ENCODE data around the gene STK10. TPM values are rescaled to one million over a fixed set of nuclear protein-coding genes. Genes with fewer than 3 reads are reported as not detected.

The STK10 gene
- total RNA-seq, 1 donor from 2014 or later = 60.2 TPM

- Mint-ChIP-seq H3K27ac (ENCODE audit: unreplicated experiment) (peak overlapping the region; percentile 94), H3K27me3 (ENCODE audit: low read depth, unreplicated experiment) (no peaks in the 10 kb centered on the region), H3K4me1 (ENCODE audit: low read depth, unreplicated experiment) (peaks cover 18% of the 10 kb centered on the region), H3K9me3 (ENCODE audit: unreplicated experiment) (no peaks in the 10 kb centered on the region), H3K4me3 (ENCODE audit: unreplicated experiment) (peak overlapping the region; percentile 99), H3K36me3 (ENCODE audit: low read depth, unreplicated experiment) (peaks cover 12% of the 10 kb centered on the region)
- Histone ChIP-seq H3K4me1 (ENCODE audit: insufficient read depth, low read length) (peaks cover 16% of the 10 kb centered on the region), H3K27ac (ENCODE audit: low read depth, low read length) (peak overlapping the region; percentile 64), H2AFZ (ENCODE audit: low read depth, low read length) (peak overlapping the region; percentile 80), H4K20me1 (ENCODE audit: insufficient read depth, low read length) (peaks cover 42% of the 10 kb centered on the region), H3K27me3 (ENCODE audit: insufficient read depth, low read length) (no peaks in the 10 kb centered on the region), H3K79me2 (ENCODE audit: insufficient read depth, low read length) (peaks cover 49% of the 10 kb centered on the region), H3K9ac (ENCODE audit: low read length) (peak overlapping the region; percentile 89), H3K9me3 (ENCODE audit: insufficient read depth, low read depth, low read length) (no peaks in the 10 kb centered on the region), H3K4me3 (ENCODE audit: insufficient read depth, low read depth, low read length) (peak overlapping the region; percentile 88), H3K36me3 (ENCODE audit: insufficient read depth, low read length) (no peaks in the 10 kb centered on the region), H3K4me2 (ENCODE audit: low read length) (peak overlapping the region; percentile 96)
- peak; percentile 69 for DNase-seq (ENCODE audit: low read depth)
- no peak for TF ChIP-seq EZH2 (IDR thresholded peaks at IDR 0.05; ENCODE audit: insufficient read depth, low read length)
- no peak for FAIRE-seq
Measured at GRCh38 chr5:172187118-172188032, 649 bp downstream of the STK10 start.

- H3K36me3 Mint-ChIP-seq (ENCODE audit: low read depth, unreplicated experiment) = peaks cover 12% of the 10 kb centered on the region
- Histone ChIP-seq H3K79me2 (ENCODE audit: insufficient read depth, low read length) (peaks cover 59% of the 10 kb centered on the region), H3K9ac (ENCODE audit: low read length) (peak overlapping the region; percentile 89), H3K27me3 (ENCODE audit: insufficient read depth, low read length) (no peaks in the 10 kb centered on the region), H3K4me2 (ENCODE audit: low read length) (peak overlapping the region; percentile 96), H3K4me1 (ENCODE audit: insufficient read depth, low read length) (peaks cover 16% of the 10 kb centered on the region), H4K20me1 (ENCODE audit: insufficient read depth, low read length) (peaks cover 48% of the 10 kb centered on the region), H3K27ac (ENCODE audit: low read depth, low read length) (no peak overlapping the region), H3K9me3 (ENCODE audit: insufficient read depth, low read depth, low read length) (no peaks in the 10 kb centered on the region), H3K4me3 (ENCODE audit: insufficient read depth, low read depth, low read length) (peak overlapping the region; percentile 88), H3K36me3 (ENCODE audit: insufficient read depth, low read length) (no peaks in the 10 kb centered on the region), H2AFZ (ENCODE audit: low read depth, low read length) (no peak overlapping the region)
- FAIRE-seq (no peak), DNase-seq (ENCODE audit: low read depth) (no peak)
- no peaks in the 10 kb centered on the region for H3K27me3 Mint-ChIP-seq (ENCODE audit: low read depth, unreplicated experiment)
- no peaks in the 10 kb centered on the region for H3K9me3 Mint-ChIP-seq (ENCODE audit: unreplicated experiment)
- peak overlapping the region; percentile 99 for H3K4me3 Mint-ChIP-seq (ENCODE audit: unreplicated experiment)
- H3K4me1 Mint-ChIP-seq (ENCODE audit: low read depth, unreplicated experiment) = peaks cover 18% of the 10 kb centered on the region
- TF ChIP-seq EZH2 (IDR thresholded peaks at IDR 0.05; ENCODE audit: insufficient read depth, low read length) (no peak), CTCF (IDR thresholded peaks at IDR 0.05; ENCODE audit: insufficient read depth, low read depth, low read length) (no peak)
- no peak overlapping the region for H3K27ac Mint-ChIP-seq (ENCODE audit: unreplicated experiment)
Measured at GRCh38 chr5:172186114-172186695, 1.8 kb downstream of the STK10 start.

- Histone ChIP-seq H3K9ac (ENCODE audit: low read length) (no peak overlapping the region), H3K4me2 (ENCODE audit: low read length) (peak overlapping the region; percentile 96), H3K27me3 (ENCODE audit: insufficient read depth, low read length) (no peaks in the 10 kb centered on the region), H3K9me3 (ENCODE audit: insufficient read depth, low read depth, low read length) (no peaks in the 10 kb centered on the region), H3K4me3 (ENCODE audit: insufficient read depth, low read depth, low read length) (no peak overlapping the region), H3K27ac (ENCODE audit: low read depth, low read length) (no peak overlapping the region), H3K4me1 (ENCODE audit: insufficient read depth, low read length) (peaks cover 14% of the 10 kb centered on the region), H4K20me1 (ENCODE audit: insufficient read depth, low read length) (peaks cover 55% of the 10 kb centered on the region), H2AFZ (ENCODE audit: low read depth, low read length) (no peak overlapping the region), H3K36me3 (ENCODE audit: insufficient read depth, low read length) (no peaks in the 10 kb centered on the region), H3K79me2 (ENCODE audit: insufficient read depth, low read length) (peaks cover 66% of the 10 kb centered on the region)
- TF ChIP-seq EZH2 (IDR thresholded peaks at IDR 0.05; ENCODE audit: insufficient read depth, low read length) (no peak), CTCF (IDR thresholded peaks at IDR 0.05; ENCODE audit: insufficient read depth, low read depth, low read length) (no peak)
- FAIRE-seq = no peak
- H3K27ac Mint-ChIP-seq (ENCODE audit: unreplicated experiment) = no peak overlapping the region
- DNase-seq (ENCODE audit: low read depth) = no peak
- H3K4me1 Mint-ChIP-seq (ENCODE audit: low read depth, unreplicated experiment) = peaks cover 18% of the 10 kb centered on the region
- no peaks in the 10 kb centered on the region for H3K9me3 Mint-ChIP-seq (ENCODE audit: unreplicated experiment)
- peaks cover 15% of the 10 kb centered on the region for H3K36me3 Mint-ChIP-seq (ENCODE audit: low read depth, unreplicated experiment)
- H3K27me3 Mint-ChIP-seq (ENCODE audit: low read depth, unreplicated experiment) = no peaks in the 10 kb centered on the region
- H3K4me3 Mint-ChIP-seq (ENCODE audit: unreplicated experiment) = peak overlapping the region; percentile 62
Measured at GRCh38 chr5:172185096-172185461, 2.9 kb downstream of the STK10 start.
